NCI-H82 treated with DMSO at 0.1 percent for 48 hours (cell line): ENCODE results near the gene HIVEP3.

Experiments
- DNase-seq: peaks from one replicate; lab custom pipeline; 2025; ENCODE audit not compliant: unreplicated experiment; lab: John Stamatoyannopoulos, UW

HIVEP3 gene

GRCh38 chr1:41493117-41493536 is 425.6 kb downstream of the HIVEP3 start:
- no peak for DNase-seq

GRCh38 chr1:41492341-41492848 is 426.3 kb downstream of the HIVEP3 start:
- no peak for DNase-seq

GRCh38 chr1:41490911-41491310 is 427.8 kb downstream of the HIVEP3 start:
- DNase-seq, result no peak

- DNase-seq, result no peak
Measured at GRCh38 chr1:41489561-41489960, 429.2 kb downstream of the HIVEP3 start.

GRCh38 chr1:41488040-41488951 is 430.4 kb downstream of the HIVEP3 start:
- no peak for DNase-seq

GRCh38 chr1:41487126-41488039 is 431.3 kb downstream of the HIVEP3 start:
- DNase-seq, result no peak

- no peak for DNase-seq
Measured at GRCh38 chr1:41486371-41487125, 432.2 kb downstream of the HIVEP3 start.

GRCh38 chr1:41486053-41486370 is 432.7 kb downstream of the HIVEP3 start:
- DNase-seq, result no peak

GRCh38 chr1:41485605-41486004 is 433.1 kb downstream of the HIVEP3 start:
- no peak for DNase-seq

- no peak for DNase-seq
Measured at GRCh38 chr1:41484402-41485241, 434.1 kb downstream of the HIVEP3 start, which contains the start of gene EDN2. TSS of gene EDN2 (minus strand) at chr1:41484683. CDS start at chr1:41484601, 82 bp downstream.

GRCh38 chr1:41483960-41484401 is 434.7 kb downstream of the HIVEP3 start:
- no peak for DNase-seq

- peak; percentile 16 for DNase-seq
Measured at GRCh38 chr1:41483001-41483850, 435.5 kb downstream of the HIVEP3 start.

GRCh38 chr1:41482001-41482765 is 436.5 kb downstream of the HIVEP3 start:
- DNase-seq, result no peak

- DNase-seq, result no peak
Measured at GRCh38 chr1:41481109-41481775, 437.5 kb downstream of the HIVEP3 start.

GRCh38 chr1:41480204-41481108 is 438.3 kb downstream of the HIVEP3 start:
- no peak for DNase-seq

GRCh38 chr1:41479808-41480160 is 438.9 kb downstream of the HIVEP3 start:
- no peak for DNase-seq
